ENCODE data around the gene PTK6.

PTK6 gene

DNA sequence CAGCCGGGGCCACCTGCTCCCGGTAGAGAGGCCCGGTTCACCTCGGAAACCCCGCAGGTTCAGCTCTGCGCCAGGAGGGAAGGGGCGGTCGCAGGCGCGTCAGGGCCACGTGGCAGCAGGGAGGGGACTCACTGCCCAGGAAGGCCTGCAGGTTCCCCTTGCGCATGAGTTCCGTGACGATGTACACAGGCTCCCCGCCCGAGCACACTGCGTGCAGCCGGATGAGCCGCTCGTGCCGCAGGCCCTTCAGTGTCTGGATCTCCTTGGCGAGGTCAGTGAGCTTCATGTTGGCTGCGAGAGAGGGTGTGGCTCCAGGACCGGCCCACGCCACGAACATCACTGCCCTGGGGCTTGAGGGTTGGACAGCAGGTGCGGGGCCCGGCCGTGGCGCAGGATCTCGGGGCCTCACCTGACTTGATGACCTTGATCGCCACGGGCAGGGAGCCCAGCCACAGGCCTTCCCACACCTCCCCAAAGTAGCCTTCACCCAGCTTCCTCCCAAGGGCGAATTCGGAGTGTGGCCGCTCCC, 4.9 kb upstream of the PTK6 start:
- DNase-seq: no peak

DNA sequence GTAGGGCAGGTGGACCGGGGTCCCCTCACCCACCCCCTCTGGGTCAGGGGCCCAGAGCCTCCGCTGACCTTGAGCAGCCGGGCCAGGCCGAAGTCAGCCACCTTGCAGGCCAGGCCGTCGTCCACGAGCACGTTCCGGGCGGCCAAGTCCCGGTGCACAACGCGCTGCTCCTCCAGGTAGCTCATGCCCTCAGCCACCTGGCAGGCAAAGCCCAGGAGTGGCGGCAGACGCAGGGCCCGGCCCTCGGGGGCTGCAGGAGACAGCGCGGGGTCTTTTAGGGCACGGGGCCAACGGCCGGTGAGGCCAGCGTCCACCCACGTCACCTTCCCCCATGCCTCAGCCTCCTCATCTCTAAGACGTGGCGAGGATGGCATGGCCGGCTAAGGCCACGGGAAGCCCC, 4.2 kb upstream of the PTK6 start:
- DNase-seq: no peak

DNA sequence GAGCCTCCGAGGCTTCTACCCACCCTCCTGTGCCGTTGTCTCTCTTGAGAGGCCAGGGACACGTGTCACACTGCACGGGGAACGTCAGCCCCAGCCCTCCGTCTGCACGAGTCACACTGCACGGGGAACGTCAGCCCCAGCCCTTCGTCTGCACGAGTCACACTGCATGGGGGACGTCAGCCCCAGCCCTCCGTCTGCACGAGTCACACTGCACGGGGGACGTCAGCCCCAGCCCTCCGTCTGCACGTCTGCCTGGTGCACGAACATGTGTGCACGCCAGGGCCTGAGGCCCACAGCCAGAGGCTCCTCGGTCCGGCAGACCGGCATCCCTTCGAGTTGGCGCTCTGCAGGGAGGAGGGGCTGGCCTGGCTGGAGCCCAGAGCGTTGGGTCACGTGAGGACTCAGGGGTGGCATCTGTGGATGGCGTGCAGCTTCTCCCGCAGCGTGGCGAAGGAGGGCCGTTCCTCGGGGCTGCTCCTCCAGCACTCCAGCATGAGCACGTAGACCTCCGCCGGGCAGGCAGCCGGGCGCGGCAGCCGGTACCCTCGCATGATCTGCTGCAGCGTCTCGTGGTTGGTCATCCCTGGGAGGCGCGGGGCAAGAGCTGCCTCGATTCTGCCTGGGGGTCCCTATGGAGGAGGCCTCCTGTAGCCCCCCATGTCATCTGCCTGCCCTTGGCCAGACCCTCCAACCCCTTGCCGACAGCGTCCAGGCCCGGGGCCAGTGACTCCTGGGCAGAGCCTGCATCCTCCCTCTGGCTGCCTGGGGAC, 3.4 kb upstream of the PTK6 start:
- no peak for DNase-seq

DNA sequence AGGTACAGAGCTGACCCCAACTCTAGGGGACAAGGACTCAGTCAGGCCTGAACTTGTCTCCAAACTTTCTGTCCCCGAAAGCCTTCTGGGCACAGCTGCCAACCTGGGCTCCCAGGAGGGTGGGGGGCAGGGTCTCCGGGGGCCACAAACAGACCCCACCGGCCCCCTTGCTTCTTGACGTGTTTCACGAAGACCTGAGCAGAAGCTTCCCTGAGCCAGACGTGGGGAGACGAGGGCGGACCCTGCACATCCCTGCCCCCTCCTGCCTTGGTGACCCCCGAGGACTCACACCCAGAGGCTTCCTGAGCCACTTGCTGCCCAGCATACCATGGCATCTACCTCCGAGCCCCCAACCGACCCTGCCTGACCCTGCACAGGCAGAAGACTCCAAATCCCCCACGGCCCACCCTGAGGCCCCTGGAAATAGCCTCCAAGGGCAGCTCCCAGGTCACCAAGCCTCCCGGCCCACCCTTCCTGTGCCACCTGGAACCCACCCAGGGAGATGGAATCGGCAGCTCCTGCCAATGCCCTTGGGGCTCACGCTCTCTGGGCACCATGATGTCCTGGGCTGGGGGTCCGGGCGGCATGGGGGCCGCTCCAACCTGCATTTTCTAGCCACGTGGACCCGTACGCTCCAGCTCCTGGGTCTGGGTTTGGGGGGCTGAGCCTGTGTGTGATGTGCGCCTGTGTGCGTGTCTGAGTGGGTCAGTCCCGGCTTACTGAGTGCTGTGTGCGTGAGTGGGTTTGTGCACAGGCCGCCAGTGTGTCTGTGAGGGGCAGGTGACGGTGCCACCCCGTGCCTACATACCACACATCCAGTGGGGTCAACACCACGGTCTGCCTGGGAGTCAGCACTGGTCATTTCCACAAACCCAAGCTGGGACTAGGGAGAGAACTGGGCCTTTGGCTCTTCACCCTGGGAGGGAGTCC, 2.5 kb upstream of the PTK6 start:
- DNase-seq: no peak

DNA sequence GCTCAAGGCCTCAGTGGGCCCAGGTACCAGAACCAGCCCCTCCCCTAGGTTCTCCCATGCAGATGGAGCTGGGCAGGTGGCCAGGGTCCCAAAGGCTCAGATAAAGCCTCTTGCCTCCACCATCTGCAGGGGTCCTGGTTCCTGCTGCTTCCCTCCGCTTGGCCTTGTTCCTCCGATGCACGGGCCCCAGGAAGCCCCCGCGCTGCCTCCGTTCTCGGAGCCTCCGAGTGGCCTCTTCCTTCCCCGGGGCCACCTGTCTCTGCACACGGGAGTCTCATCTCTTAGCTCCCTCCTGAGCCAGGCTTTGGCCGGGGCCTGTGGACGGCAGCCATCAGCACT, 1.9 kb upstream of the PTK6 start:
- no peak for DNase-seq

DNA sequence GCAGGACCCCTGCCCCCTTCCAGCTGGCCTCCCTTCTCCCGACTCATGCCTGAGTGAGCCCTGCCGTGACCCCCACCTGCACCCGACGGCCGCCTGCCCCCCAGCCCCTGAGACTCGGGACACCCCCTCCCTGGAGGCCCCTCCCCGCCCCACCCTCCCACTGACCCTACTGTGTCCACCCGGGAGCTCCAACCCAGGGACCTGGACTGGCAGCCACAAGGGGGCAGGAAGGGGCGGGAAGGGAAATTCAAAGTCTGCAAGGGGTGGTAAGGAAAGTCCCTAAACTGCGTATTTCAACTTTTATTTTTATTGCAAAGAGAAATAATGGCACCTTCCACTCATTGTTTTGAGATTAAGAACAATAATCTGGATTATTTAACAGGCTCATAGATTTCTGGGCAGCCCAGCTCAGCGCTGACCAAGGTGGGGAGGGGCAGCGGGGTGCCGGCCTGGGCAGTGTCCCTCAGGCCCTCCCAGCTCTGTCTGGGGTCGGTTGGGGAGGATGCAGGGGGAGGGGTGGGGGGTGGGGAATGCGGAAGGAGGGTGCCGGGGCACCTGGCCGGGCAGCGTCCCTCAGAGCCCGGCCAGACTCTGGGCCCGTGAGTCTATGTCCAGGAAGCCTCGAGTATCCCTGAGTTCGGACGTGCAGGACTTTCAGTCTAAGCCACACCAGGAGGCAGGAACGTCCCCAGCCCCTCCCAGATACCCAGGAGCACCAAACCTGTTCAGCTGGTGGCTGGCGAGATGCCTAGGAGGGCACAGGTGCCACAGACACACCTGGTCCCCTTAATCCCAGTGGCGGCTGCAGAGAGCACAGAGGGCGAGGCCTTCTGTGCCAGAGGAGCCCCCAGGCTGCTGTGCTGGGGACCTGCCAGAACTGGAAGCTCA, 1.3 kb upstream of the PTK6 start:
- peak; percentile 59 for DNase-seq

DNA sequence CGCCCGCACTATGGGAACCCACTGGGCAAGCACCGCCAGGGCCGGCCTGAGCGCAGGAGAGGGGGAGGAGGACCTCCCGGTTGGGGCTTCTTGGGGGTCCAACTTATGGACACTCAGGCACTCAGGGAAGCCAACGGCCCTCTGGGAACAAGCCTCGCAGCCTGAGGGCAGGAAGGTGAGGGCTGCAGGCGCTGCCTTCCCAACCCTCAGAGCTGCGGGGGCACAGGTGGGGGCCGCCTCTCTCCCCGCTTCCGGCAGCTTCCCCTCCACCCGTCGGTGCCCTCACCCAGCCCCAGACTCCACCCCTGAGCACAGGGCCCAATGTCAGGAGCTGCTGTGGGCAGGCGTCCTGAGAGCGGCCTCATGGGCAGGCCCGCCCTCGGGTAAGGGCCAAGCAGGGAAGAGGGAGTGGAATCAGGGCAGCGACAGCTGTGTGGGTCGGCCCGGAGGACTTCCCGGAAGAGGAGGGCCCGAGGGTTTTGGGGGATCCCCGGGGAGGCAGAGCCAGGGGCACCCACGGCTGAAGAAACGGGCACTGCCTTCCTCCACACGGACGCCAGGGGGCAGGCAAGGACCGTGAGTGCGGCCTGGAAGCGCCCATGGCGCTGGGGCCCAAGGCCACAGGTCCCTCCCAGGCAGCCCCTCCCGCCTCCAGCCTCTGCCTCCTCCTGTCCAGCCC, 488 bp upstream of the PTK6 start:
- peak; percentile 97 for DNase-seq

DNA sequence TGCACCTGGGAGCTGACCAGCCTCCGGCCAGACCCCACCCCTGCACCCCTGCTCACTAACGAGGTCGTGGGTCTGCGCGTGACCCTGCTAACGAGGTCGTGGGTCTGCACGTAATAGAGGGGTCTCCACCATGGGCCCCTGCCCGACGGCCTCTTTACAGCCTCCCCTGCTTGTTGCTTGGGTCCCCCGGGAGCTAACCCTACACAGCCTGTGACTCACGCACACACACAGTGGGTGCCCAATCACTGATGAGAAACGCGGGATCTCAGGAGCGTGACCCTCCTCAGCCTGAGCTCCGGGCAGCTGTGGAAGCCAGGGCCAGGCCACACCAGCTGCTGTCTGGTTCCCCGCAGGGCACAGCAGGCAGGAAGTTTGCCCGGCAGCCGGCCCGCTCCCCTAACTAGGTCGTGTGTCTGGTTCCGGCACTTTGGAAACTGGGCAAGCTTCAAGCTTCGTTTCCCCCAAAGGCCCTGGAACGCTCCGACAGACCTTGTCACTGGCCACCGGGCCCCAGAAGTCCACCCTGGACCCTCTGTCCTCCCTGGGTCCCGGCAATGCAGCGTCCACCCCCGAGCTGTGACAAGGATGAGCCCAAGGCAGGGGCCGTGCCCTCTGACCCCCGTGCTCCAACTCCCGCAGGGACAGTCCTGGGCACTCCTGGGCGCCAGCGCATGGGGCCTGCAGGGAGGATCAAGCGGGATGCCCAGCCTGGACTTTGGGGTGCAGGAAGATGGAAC, 767 bp downstream of the PTK6 start:
- DNase-seq: no peak

DNA sequence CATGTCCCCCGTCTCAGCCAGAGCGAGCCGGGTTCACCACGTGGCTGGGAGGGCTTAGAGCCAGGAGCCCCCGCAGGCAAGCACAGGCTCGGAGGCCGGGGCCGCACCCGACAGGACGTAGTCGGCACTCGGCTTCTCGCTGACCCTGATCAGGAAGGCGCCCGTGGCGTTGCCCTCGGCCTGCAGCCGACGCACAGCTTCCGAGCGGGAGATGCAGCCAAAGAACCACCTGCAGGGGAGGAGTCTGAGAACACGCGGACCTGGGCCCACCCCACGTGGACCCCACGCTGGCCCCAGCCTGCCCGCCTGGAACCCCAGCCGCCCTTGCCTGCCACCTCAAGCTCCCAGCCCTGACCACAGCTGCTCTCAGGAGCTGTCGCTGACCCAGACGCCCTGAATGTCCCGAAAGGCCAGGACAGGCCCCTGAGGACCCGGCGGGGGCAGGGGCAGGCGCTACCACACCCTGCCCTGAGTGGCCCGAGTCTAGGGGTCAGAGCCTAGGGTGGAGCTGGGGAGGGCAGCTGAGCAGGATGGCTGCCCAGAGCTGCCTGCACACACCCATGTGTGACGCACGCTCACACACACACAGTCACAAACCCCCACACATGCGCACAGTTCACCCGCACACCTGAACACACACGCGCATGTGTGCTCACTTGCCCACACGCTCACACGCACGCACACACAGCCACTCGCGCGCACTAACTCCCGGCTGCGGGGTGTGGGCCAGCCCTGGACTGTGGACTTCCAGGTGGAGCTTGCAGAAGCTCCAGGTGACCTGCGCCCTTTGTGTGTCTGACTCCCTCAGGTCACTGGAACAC, 2.1 kb downstream of the PTK6 start:
- DNase-seq: no peak

DNA sequence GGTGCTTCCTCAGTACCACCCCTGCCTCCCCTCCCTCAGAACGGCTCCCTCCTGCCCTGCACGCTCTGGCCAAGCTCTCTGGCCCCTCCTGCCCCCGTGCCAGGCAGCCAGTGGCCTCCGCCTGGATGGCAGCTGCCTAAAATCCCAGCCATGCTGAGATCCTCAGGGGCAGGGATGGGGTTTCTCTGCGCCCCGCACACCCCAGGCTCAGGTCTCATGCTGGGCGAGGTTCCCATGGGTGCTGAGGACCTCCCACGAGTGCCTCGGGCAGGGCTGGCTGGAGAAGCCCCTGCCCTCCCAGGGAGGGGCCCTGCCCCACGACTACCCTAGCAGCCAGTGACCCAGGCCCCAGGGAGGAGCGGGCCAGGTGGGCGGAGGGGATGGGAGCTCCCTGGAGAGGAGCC, 2.7 kb downstream of the PTK6 start:
- no peak for DNase-seq

DNA sequence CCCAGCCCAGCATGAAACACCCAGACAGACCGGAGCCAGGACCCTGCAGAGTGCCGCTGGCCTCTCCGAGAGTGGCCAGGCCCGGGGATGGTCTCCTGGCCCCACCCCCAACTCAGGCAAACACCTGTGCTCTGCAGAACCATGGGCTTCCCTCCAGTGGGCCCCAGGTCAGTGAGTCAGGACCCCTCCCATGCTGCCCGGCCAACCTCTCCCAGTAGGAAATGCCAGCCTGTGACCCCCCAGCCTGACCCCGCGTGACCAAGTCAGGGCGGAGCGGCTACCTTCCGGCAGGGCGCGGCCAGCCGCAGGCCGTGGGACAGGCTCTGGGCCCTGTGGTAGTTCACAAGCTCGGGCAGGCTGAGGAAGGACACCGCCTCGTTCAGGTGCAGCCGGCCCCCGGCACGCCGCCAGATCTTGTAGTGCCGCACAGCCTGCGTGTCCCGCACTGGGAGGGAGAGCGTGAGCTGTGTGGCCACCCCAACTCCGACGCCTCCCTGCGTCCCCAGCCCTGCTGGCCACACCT, 3.2 kb downstream of the PTK6 start:
- DNase-seq: no peak

DNA sequence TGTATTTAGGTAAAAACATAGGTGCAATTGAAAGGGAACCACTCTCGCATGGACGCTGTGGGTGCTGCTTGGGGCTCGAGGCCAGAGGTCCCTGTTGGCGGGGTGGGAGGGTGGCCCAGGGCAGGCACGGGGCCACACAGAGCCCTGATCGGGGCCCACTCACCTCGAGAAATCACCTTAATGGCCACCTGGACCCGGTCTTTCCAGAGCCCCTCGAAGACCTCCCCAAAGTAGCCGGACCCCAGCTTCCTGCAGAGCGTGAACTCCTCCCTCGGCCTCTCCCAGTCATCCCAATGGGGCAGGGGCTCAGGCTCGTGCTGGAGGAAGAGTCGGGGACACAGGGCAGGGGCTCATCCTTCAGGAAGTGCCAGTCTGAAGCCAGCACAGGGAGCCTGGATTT, 3.8 kb downstream of the PTK6 start:
- DNase-seq: no peak

DNA sequence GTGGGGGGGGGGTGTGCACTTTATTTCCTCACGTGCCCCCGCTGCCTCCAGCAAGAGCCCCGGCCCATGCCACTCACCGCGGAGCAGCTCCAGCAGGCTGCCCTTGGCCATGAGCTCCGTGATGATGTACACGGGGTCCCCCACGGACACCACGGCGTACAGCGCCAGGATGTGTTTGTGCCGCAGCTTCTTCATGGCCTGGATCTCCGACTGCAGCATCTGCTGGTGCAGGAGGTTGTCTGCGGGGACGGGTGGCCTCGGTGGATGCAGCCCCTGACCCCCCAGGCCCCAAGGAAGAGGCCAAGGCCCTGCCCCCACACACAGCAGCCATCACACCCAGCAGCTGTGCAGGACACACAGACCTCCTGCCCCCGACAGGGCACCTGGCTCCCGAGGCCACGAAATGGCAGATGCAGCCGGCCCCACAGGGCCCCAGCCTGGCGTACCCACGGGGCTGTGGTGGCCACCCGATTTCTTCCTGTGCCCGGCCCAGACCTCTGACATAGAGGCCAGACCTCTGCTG, 4.7 kb downstream of the PTK6 start:
- no peak for DNase-seq

DNA sequence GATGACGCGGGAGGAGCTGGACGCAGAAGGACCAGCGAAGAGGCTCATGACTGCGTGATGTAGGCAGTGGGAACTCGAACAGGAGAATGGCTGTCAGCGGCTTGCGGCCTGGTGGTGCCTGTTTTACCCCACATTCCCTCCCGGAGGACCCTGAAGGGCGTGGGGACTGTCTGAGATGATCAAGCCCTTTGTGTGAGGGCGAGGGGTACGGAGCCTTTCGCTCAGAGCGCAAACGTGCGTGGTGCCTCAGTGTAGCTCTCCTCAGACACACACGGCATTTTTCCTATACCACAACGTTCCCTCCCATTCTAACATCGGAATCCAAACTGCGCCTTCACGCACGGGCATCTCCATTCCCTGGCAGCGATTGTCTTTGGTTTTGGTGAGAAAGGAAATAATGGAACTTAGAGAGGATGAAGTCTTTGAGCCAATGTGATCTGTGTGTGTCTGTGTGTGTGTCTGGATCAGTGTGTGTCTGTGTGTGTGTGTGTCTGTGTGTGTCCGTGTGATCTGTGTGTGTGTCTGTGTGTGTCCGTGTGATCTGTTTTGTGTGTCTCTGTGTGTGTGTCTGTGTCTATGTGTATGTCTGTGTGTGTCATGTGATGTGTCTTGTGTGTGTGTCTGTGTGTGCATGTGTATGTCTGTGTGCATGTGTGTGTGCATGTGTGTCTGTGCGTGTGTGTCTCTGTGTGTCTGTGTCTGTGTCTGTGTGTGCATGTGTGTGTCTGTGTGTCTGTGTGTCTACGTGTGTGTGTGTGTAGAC, 5.3 kb downstream of the PTK6 start:
- peak; percentile 11 for DNase-seq

DNA sequence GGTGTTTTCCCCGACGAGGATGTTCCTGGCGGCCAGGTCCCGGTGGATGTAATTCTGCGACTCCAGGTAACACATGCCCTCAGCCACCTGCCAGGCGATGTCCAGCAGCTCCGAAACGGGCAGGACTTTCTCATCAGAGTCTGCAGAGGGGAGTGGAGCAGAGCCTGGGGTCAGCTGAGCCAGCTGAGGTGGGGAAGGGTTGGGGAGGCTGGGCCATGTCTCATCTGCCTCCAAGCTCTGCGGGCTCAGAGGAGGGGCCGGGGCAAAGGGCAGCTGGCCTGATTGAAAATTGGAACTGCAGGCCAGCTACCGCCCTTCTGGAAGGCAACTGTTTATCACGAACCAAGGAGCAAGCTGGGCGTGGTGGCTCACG, 6.4 kb downstream of the PTK6 start:
- DNase-seq: no peak

DNA sequence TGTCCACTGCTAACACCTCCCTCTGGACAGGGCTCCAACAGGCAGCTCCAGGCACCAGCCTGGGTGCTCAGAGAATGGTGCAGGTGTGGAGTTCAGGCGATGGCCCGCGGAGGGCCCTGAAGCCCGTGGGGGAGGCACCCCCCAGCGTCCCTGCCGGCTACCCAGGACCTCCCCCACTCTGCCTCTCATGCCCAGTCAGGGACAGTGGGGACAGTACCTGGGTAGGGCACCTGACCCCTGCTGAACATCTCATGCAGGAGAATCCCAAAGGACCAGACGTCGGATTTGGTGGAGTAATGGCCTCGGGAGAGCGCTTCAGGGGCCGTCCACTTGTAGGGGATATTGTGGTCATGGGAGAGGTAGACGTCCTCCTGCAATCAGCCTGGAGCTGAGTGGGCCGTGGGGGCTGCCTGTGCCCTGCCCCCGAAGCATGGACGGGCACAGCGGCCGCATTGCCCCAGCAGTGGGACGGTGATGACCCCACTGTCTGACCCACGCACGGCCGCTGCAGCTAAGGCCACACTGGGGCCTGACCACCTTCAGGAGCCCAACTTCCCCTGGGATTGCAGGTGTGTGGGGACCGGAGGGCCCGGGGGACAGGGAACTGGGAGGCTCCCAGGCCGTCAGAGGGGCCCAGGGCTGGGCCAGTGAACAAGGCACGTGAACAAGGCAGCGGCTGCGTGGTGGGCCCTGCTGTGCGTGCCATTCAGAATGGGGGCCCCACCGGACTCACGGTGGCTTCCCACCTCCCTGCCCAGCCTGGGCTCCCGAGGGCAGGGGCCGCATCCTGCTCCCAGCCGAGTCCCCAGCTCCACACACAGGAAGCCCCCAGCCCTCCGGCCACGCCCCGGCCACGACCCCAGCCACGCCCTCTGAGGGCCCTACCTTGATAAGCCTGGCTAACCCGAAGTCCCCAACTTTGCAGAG, 7.1 kb downstream of the PTK6 start:
- no peak for DNase-seq

DNA sequence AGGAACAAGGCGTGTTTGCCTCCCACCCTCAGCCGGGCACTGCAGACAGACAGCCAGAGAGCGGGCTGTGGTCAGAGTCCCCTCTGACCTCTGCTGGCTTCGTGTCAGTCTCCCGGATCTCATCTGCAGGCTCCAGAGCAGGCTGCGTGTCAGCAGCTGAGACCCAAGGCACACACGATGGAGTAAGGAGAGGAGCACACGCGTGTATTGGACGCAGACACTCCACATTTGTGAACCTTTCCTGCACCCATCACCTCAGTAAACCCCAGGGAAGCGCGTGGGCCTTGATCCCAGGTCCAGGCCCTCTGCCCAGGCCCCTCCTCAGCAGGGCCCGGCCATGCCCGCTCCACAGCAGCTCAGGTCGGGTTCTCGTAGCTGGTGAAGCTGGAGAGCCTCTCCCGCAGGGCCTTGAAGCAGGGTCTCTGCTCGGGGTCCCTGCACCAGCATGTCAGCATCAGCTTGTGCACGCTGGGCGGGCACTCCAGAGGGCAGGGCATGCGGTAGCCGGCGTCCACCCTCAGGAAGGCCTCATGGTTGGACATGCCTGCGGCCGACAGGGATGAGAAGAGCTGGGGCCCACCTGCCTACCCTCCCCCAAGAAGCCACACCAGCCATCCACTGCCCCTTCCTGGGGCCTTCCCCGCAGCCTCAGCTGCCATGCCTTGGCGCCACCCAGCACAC, 7.9 kb downstream of the PTK6 start:
- DNase-seq: no peak

DNA sequence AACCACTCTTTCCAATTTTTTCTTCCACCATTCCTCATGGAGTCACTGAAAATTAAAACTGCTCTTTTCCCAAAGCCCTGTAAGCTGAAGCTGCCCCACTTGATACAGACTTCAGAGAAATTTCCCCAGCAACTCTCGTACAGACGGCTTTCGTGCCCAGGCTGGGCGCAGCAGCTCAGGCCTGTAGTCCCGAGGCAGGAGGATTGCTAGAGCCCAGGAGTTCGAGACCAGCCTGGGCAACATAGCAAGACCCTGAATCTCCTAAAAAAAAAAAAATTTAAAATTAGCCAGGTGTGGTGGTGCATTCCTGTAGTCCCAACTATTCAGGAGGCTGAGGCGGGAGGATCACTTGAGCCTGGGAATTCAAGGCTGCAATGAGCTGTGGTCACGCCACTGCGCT, 10.0 kb downstream of the PTK6 start:
- DNase-seq: no peak

Data from CD4-positive, alpha-beta T cell treated with Interleukin-15 for 1 hour (primary cell).